PC-3 (cell line): ENCODE data around the gene LILRB4. TPM values are rescaled to one million over a fixed set of nuclear protein-coding genes. Genes with fewer than 3 reads are reported as not detected.
"Not testable (repeated sequence)": the region's sequence is repeated elsewhere in the genome, so short reads cannot be mapped to it uniquely, and the experiment has no call there.

Source experiments
- ATAC-seq: fragments of 200-7000 bp; cut with Tn5 transposase; 2 replicates; pipeline ENCODE4 v1.9.1; 2020; ENCODE audit warnings: mild to moderate bottlenecking, moderate library complexity
- BruUV-seq: library from RNA; stranded (reverse); fragments of 400-500 nt; replicated peaks from 2 replicates; lab custom pipeline; 2021; lab: Mats Ljungman, UMichigan
- CTCF ChIA-PET: fragments of 300-600 bp; sonication (Branson Sonifier 250); formaldehyde crosslinking; loops from one replicate; lab custom pipeline; 2022; ENCODE audit warnings: antibody characterized with exemption; lab: Charles Lee
- POLR2A ChIA-PET: fragments of 300-600 bp; sonication (Branson Sonifier 250); formaldehyde crosslinking; loops from one replicate; lab custom pipeline; 2022; ENCODE audit warnings: antibody characterized with exemption; ENCODE audit not compliant: unreplicated experiment; lab: Charles Lee
- DNase-seq: peaks from one replicate; pipeline ENCODE4 v3.0.0-alpha.2; 2015
- H2AFZ ChIP-seq: fragments of 300-600 bp; sonication (generic); 2 replicates; pipeline ENCODE4 v1.6.0; 2016; ENCODE audit warnings: antibody characterized with exemption, low read length
- H3F3A ChIP-seq: fragments of 300-600 bp; sonication (generic); one replicate; pipeline ENCODE4 v1.6.0; 2017; ENCODE audit warnings: antibody characterized with exemption, low read length, control low read depth, mild to moderate bottlenecking; ENCODE audit not compliant: unreplicated experiment
- H3K27ac ChIP-seq: fragments of 300-600 bp; sonication (generic); 2 replicates; pipeline ENCODE4 v1.5.1; 2016; ENCODE audit warnings: mild to moderate bottlenecking, low read length
- H3K27me3 ChIP-seq: fragments of 300-600 bp; sonication (generic); 2 replicates; pipeline ENCODE4 v1.6.1; 2016; ENCODE audit warnings: low read length, mixed read lengths
- H3K36me3 ChIP-seq: fragments of 300-600 bp; sonication (generic); 2 replicates; pipeline ENCODE4 v1.6.1; 2016; ENCODE audit warnings: low read depth, mixed run types, low read length, mixed read lengths
- H3K4me1 ChIP-seq: fragments of 300-600 bp; sonication (generic); 2 replicates; pipeline ENCODE4 v1.5.1; 2016; ENCODE audit warnings: low read length; ENCODE audit not compliant: insufficient read depth
- H3K4me2 ChIP-seq: fragments of 300-600 bp; sonication (generic); 2 replicates; pipeline ENCODE4 v1.6.0; 2016; ENCODE audit warnings: low read length
- H3K4me3 ChIP-seq: fragments of 300-600 bp; sonication (generic); 2 replicates; pipeline ENCODE4 v1.5.1; 2016; ENCODE audit warnings: mild to moderate bottlenecking, low read length, mixed read lengths
- H3K79me2 ChIP-seq: fragments of 300-600 bp; sonication (generic); 2 replicates; pipeline ENCODE4 v1.6.1; 2017; ENCODE audit warnings: low read length, mixed read lengths
- H3K9ac ChIP-seq: fragments of 300-600 bp; sonication (generic); 2 replicates; pipeline ENCODE4 v1.6.0; 2016; ENCODE audit warnings: mild to moderate bottlenecking, low read length
- H3K9me2 ChIP-seq: fragments of 300-600 bp; sonication (generic); replicated peaks from 2 replicates; pipeline ENCODE4 v1.6.1; 2016; ENCODE audit warnings: mixed run types, low read length, mixed read lengths
- H3K9me3 ChIP-seq: fragments of 300-600 bp; sonication (generic); 2 replicates; pipeline ENCODE4 v1.6.1; 2016; ENCODE audit warnings: low read length, mixed read lengths
- H4K20me1 ChIP-seq: fragments of 300-600 bp; sonication (generic); 2 replicates; pipeline ENCODE4 v1.6.1; 2016; ENCODE audit warnings: low read length, mixed read lengths
- EZH2 ChIP-seq: fragments of 300-600 bp; sonication (generic); IDR thresholded peaks from one replicate; pipeline ENCODE4 v1.6.1; 2017; ENCODE audit warnings: antibody characterized with exemption, mild to moderate bottlenecking, low read length; ENCODE audit not compliant: unreplicated experiment
- EZH2phosphoT487 ChIP-seq: fragments of 300-600 bp; sonication (generic); IDR thresholded peaks from 2 replicates; pipeline ENCODE4 v1.6.1; 2018; ENCODE audit warnings: mild to moderate bottlenecking, antibody characterized with exemption, low read length, borderline replicate concordance
- intact Hi-C: fragments of 100-400 bp; cut with micrococcal nuclease; formaldehyde crosslinking; loops from 2 replicates; pipeline ENCODE4 v1.9.0; 2023
- total RNA-seq: library from RNA; depleted of rRNA; stranded (reverse); fragments of >200 nt; gene quantifications from 2 replicates; pipeline ENCODE4 v1.2.3, GENCODE V29; 2014
- TF ChIP-seq, protein P1 (sequence below): fragments of 300-600 bp; sonication (generic); conservative IDR thresholded peaks from 2 replicates; pipeline ENCODE4 v1.5.1; 2017; ENCODE audit warnings: antibody characterized with exemption, low read depth, mild to moderate bottlenecking, low read length

Gene LILRB4
- total RNA-seq, 1 experiment from 2014 or later: not detected

DNA sequence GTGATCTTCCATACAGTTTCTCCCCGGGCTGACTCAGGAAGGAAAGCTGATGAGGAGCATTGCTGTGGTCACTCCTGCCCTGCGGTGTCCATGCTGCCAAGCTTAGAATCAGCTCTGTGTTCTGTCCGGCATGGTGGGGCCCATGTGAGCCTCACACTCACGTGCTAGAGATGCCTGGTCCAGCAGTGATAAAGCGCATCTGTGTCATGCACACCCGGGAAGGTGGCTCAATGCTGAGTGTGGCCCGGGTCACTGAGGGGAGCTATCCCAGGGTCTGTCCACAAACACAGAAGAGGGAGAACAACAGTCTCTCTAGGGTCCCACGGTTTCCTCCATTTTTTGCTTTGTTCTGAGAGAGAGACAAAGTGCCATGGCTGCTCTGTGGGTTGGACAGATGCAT is 36.0 kb upstream of the LILRB4 start:
- H3K4me1 ChIP-seq: no peaks in the 10 kb centered on the region
- no peak overlapping the region for H3K9ac ChIP-seq
- no peaks in the 10 kb centered on the region for H3K79me2 ChIP-seq
- no peaks in the 10 kb centered on the region for H3K36me3 ChIP-seq
- intact Hi-C loops: no loop called here
- ChIA-PET CTCF (no interaction called here), POLR2A (no interaction called here)
- no peak overlapping the region for H3K4me3 ChIP-seq
- no peak overlapping the region for H2AFZ ChIP-seq
- no TSS peak for BruUV-seq
- H3K4me2 ChIP-seq: no peak overlapping the region
- no peaks in the 10 kb centered on the region for H3K9me3 ChIP-seq
- no peak for DNase-seq
- ATAC-seq: no peak
- H3K27ac ChIP-seq: no peak overlapping the region
- H3K9me2 ChIP-seq: no peaks in the 10 kb centered on the region
- no peak for TF ChIP-seq EZH2
- TF ChIP-seq EZH2phosphoT487: no peak
- TF ChIP-seq, protein P1, sequence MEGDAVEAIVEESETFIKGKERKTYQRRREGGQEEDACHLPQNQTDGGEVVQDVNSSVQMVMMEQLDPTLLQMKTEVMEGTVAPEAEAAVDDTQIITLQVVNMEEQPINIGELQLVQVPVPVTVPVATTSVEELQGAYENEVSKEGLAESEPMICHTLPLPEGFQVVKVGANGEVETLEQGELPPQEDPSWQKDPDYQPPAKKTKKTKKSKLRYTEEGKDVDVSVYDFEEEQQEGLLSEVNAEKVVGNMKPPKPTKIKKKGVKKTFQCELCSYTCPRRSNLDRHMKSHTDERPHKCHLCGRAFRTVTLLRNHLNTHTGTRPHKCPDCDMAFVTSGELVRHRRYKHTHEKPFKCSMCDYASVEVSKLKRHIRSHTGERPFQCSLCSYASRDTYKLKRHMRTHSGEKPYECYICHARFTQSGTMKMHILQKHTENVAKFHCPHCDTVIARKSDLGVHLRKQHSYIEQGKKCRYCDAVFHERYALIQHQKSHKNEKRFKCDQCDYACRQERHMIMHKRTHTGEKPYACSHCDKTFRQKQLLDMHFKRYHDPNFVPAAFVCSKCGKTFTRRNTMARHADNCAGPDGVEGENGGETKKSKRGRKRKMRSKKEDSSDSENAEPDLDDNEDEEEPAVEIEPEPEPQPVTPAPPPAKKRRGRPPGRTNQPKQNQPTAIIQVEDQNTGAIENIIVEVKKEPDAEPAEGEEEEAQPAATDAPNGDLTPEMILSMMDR: no peak
- peaks cover 81% of the 10 kb centered on the region for H3K27me3 ChIP-seq
- H4K20me1 ChIP-seq: no peaks in the 10 kb centered on the region
- H3F3A ChIP-seq: no peaks in the 10 kb centered on the region

DNA sequence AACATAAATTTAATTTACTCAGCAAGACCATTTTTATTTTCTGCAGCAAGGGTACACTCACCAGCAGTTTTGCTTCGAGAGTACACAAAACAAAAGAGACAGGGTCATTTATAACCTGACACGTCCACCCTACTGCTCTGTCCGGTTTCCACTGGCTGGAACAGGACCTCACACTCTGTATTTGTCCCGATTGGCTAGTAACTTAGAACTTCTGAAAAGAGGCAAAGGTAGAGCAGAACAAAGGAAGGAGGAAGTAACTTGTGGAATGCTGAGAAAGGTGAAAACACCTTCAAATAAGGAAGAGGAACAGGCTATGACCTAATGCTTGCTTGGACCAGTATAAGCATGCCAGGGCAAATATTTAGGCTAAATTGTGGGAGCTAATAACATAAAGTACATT is 34.9 kb upstream of the LILRB4 start:
- H3K79me2 ChIP-seq, H3K4me2 ChIP-seq, H3K36me3 ChIP-seq, H3K4me1 ChIP-seq, H3K4me3 ChIP-seq, H2AFZ ChIP-seq, POLR2A ChIA-PET, H3K9ac ChIP-seq, H3F3A ChIP-seq, intact Hi-C loops, H3K9me3 ChIP-seq, H3K9me2 ChIP-seq, DNase-seq, H3K27ac ChIP-seq, H4K20me1 ChIP-seq, ATAC-seq, BruUV-seq: not testable (repeated sequence)
- peaks cover 81% of the 10 kb centered on the region for H3K27me3 ChIP-seq
- CTCF ChIA-PET: interaction anchor here (0.6 kb wide), 1 partner anchor 9 kb away, joined by 5 read pairs; no protein-coding TSS in a partner anchor

DNA sequence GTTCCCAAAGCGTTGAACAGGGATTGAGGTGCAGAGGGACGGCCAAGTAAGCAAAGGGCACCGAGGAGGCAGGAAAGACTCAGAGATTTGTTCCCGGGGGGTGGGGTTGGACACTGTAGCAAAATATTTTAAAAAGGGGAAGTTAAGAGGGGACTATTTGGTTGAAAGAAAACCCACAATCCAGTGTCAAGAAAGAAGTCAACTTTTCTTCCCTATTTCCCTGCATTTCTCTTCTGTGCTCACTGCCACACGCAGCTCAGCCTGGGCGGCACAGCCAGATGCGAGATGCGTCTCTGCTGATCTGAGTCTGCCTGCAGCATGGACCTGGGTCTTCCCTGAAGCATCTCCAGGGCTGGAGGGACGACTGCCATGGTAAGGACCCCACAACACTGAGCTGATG is 32.5 kb upstream of the LILRB4 start, which contains the start of gene LILRB1:
Gene LILRB1, plus strand, starts transcription at position 223 of the 400 bp plus-strand sequence. CDS start 590 bp downstream, outside the sequence.
- H3K79me2 ChIP-seq, H3K4me3 ChIP-seq, H3K4me1 ChIP-seq, H3K9ac ChIP-seq, H3F3A ChIP-seq, H3K4me2 ChIP-seq, H4K20me1 ChIP-seq, POLR2A ChIA-PET, H2AFZ ChIP-seq, H3K9me2 ChIP-seq, CTCF ChIA-PET, H3K36me3 ChIP-seq, DNase-seq, intact Hi-C loops, H3K9me3 ChIP-seq, ATAC-seq, H3K27ac ChIP-seq, BruUV-seq: not testable (repeated sequence)
- peaks cover 92% of the 10 kb centered on the region for H3K27me3 ChIP-seq

DNA sequence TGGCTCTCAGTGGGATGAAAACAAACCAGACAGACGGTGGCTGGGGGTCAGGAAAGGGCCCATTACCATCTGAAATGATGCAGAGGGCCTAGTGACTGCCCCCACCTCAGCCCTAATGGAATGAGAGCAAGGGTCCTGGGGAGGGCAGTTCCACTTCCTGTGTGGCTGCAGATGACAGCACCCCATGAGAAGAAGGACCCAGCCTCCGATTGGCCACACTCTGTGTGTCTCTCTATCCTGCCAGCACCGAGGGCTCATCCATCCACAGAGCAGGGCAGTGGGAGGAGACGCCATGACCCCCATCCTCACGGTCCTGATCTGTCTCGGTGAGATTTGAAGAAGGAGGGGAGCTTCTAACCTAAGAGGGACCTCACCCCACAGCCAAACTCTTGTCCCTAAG is 32.0 kb upstream of the LILRB4 start:
- DNase-seq (no peak), ATAC-seq (no peak)
- Histone ChIP-seq H3K4me1 (no peaks in the 10 kb centered on the region), H3K9ac (no peak overlapping the region), H3K9me2 (no peaks in the 10 kb centered on the region), H3K9me3 (no peaks in the 10 kb centered on the region), H3K79me2 (no peaks in the 10 kb centered on the region), H3F3A (no peaks in the 10 kb centered on the region), H3K4me2 (no peak overlapping the region), H3K27me3 (peaks cover 92% of the 10 kb centered on the region), H2AFZ (no peak overlapping the region), H3K36me3 (no peaks in the 10 kb centered on the region), H3K27ac (no peak overlapping the region), H4K20me1 (no peaks in the 10 kb centered on the region), H3K4me3 (no peak overlapping the region)
- POLR2A ChIA-PET: no interaction called here
- BruUV-seq: no TSS peak
- TF ChIP-seq, protein P1: no peak
- TF ChIP-seq EZH2 (no peak), EZH2phosphoT487 (no peak)
- CTCF ChIA-PET: no interaction called here
- intact Hi-C loops: no loop called here

DNA sequence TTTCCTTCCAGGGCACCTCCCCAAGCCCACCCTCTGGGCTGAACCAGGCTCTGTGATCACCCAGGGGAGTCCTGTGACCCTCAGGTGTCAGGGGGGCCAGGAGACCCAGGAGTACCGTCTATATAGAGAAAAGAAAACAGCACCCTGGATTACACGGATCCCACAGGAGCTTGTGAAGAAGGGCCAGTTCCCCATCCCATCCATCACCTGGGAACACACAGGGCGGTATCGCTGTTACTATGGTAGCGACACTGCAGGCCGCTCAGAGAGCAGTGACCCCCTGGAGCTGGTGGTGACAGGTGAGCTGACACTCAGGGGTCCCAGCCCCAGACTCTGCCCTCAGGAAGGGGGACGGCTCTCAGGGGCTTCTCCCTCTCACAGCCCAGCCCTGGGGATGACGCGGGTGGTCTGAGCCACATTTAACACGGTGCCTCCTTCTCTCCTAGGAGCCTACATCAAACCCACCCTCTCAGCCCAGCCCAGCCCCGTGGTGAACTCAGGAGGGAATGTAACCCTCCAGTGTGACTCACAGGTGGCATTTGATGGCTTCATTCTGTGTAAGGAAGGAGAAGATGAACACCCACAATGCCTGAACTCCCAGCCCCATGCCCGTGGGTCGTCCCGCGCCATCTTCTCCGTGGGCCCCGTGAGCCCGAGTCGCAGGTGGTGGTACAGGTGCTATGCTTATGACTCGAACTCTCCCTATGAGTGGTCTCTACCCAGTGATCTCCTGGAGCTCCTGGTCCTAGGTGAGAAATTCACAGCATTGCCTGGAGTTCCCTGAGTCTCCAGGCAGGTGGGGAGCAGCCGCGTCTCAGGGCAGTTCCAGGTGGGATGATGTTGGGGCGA is 31.1 kb upstream of the LILRB4 start:
- BruUV-seq, H3K27ac ChIP-seq, H3F3A ChIP-seq, H3K9me2 ChIP-seq, H3K9me3 ChIP-seq, H4K20me1 ChIP-seq, H3K9ac ChIP-seq, CTCF ChIA-PET, H2AFZ ChIP-seq, POLR2A ChIA-PET, H3K79me2 ChIP-seq, ATAC-seq, intact Hi-C loops, H3K4me3 ChIP-seq, H3K4me1 ChIP-seq, H3K4me2 ChIP-seq, DNase-seq, H3K36me3 ChIP-seq: not testable (repeated sequence)
- peaks cover 83% of the 10 kb centered on the region for H3K27me3 ChIP-seq
